B cell (primary cell): Measurements from ENCODE around the gene POLR2J2. TPM values are rescaled to one million over a fixed set of nuclear protein-coding genes. Genes with fewer than 3 reads are reported as not detected.
"Not testable (repeated sequence)": the region's sequence is repeated elsewhere in the genome, so short reads cannot be mapped to it uniquely, and the experiment has no call there.

Source experiments
- ATAC-seq: fragments of 200-7000 bp; cut with Tn5 transposase; one replicate; pipeline ENCODE4 v1.10.0; 2021; ENCODE audit warnings: low read depth, mild to moderate bottlenecking, moderate number of reproducible peaks, moderate library complexity
- CTCF ChIA-PET: fragments of 350-600 bp; sonication (Branson Sonifier 250); formaldehyde crosslinking; loops from one replicate; lab custom pipeline; 2021; ENCODE audit warnings: antibody characterized with exemption, inconsistent platforms; lab: Charles Lee
- POLR2A ChIA-PET: fragments of 350-600 bp; sonication (Branson Sonifier 250); formaldehyde crosslinking; loops from one replicate; lab custom pipeline; 2021; ENCODE audit warnings: antibody characterized with exemption; lab: Charles Lee
- DNase-seq: peaks from one replicate; pipeline ENCODE4 v3.0.0; 2013
- H2AFZ ChIP-seq: 2 replicates; pipeline ENCODE4 v1.6.1; 2012; ENCODE audit warnings: mild to moderate bottlenecking, low read depth, low read length; ENCODE audit not compliant: insufficient read depth, poor library complexity, severe bottlenecking
- H3K27ac ChIP-seq, 2 donors: 1 replicate in 1 of 2; 2 replicates in 1 of 2; pipeline ENCODE4 v1.5.1; 2012 to 2013; ENCODE audit warnings: low read length in 2 of 2, mild to moderate bottlenecking in 2 of 2, moderate library complexity in 1 of 2
- H3K27me3 ChIP-seq, 4 experiments: fragments of 200-600 bp in 1 of 4; sonication (generic) in 1 of 4; replicated peaks in 1 of 4; 1 replicate in 2 of 4; 2 replicates in 2 of 4; pipeline versions ENCODE4 v1.6.1 to v1.7.0; 2013 to 2016; ENCODE audit warnings: low read length in 3 of 4, mild to moderate bottlenecking in 2 of 4, mixed read lengths in 1 of 4, moderate library complexity in 1 of 4; ENCODE audit not compliant: insufficient read depth in 4 of 4, control insufficient read depth in 3 of 4; ENCODE audit errors: control extremely low read depth in 1 of 4
- H3K36me3 ChIP-seq, 2 experiments: replicated peaks in 1 of 2; 1 replicate in 1 of 2; 2 replicates in 1 of 2; pipeline versions ENCODE4 v1.6.1 to v1.7.1; 2013; ENCODE audit warnings: low read length in 1 of 2; ENCODE audit not compliant: insufficient read depth in 2 of 2, control insufficient read depth in 1 of 2; ENCODE audit errors: control extremely low read depth in 1 of 2, extremely low read depth in 1 of 2
- H3K4me1 ChIP-seq, 2 donors: fragments of 200-600 bp in 1 of 2; sonication (generic) in 1 of 2; 1 replicate in 1 of 2; 2 replicates in 1 of 2; pipeline versions ENCODE4 v1.5.1 to v1.6.1; 2013 to 2017; ENCODE audit warnings: low read length in 2 of 2; ENCODE audit not compliant: control insufficient read depth in 2 of 2, insufficient read depth in 2 of 2
- H3K4me2 ChIP-seq: replicated peaks from 2 replicates; pipeline ENCODE3; 2012; ENCODE audit warnings: mild to moderate bottlenecking, low read depth, low read length; ENCODE audit not compliant: poor library complexity, severe bottlenecking
- H3K4me3 ChIP-seq, 5 experiments: fragments of 200-600 bp in 1 of 5; sonication (generic) in 1 of 5; 1 replicate in 3 of 5; 2 replicates in 2 of 5; pipeline versions ENCODE4 v1.5.1 to v1.7.0; 2011 to 2016; ENCODE audit warnings: low read length in 4 of 5, mild to moderate bottlenecking in 4 of 5, low read depth in 2 of 5, control low read depth in 1 of 5, moderate library complexity in 1 of 5; ENCODE audit not compliant: insufficient read depth in 1 of 5; ENCODE audit errors: control extremely low read depth in 1 of 5, extremely low read depth in 1 of 5
- H3K79me2 ChIP-seq: fragments of 200-600 bp; sonication (generic); one replicate; pipeline ENCODE4 v1.6.0; 2016; ENCODE audit warnings: low read length; ENCODE audit not compliant: control insufficient read depth, insufficient read depth
- H3K9ac ChIP-seq: fragments of 200-600 bp; sonication (generic); 2 replicates; pipeline ENCODE4 v1.6.1; 2017; ENCODE audit warnings: mild to moderate bottlenecking, low read length, moderate library complexity
- H3K9me3 ChIP-seq, 3 donors: one replicate each; pipeline versions ENCODE4 v1.6.1 to v1.7.1; 2013; ENCODE audit warnings: low read length in 2 of 3; ENCODE audit not compliant: control insufficient read depth in 2 of 3, insufficient read depth in 1 of 3; ENCODE audit errors: control extremely low read depth in 1 of 3
- H4K20me1 ChIP-seq: 2 replicates; pipeline ENCODE4 v1.6.0; 2012; ENCODE audit warnings: mild to moderate bottlenecking, low read length; ENCODE audit not compliant: insufficient read depth, control insufficient read depth, poor library complexity, severe bottlenecking
- H3K27ac Mint-ChIP-seq: one replicate; pipeline ENCODE4 v1.8.0; 2021; ENCODE audit warnings: mixed read lengths
- H3K27me3 Mint-ChIP-seq: one replicate; pipeline ENCODE4 v1.8.0; 2021; ENCODE audit warnings: mixed read lengths
- H3K4me1 Mint-ChIP-seq: one replicate; pipeline ENCODE4 v1.8.0; 2021; ENCODE audit warnings: mixed read lengths
- H3K4me3 Mint-ChIP-seq: one replicate; pipeline ENCODE4 v1.8.0; 2021; ENCODE audit warnings: mixed read lengths
- H3K9me3 Mint-ChIP-seq: one replicate; pipeline ENCODE4 v1.8.0; 2022; ENCODE audit warnings: mixed read lengths; ENCODE audit not compliant: insufficient read depth
- WGBS: methylation state at CpG from one replicate; pipeline ENCODE4 v1.1.5; 2013; ENCODE audit warnings: missing lambda C conversion rate; ENCODE audit not compliant: insufficient coverage; 5-methylcytosine and 5-hydroxymethylcytosine counted together
- intact Hi-C: fragments of 100-400 bp; cut with micrococcal nuclease; formaldehyde crosslinking; loops from one replicate; pipeline ENCODE4 v1.10.0; 2022
- polyA plus RNA-seq: library from polyadenylated mRNA; depleted of rRNA; stranded (reverse); fragments of >200 nt; gene quantifications from 2 replicates; pipeline ENCODE4 v1.2.3, GENCODE V29; 2012
- total RNA-seq, 2 donors: library from RNA; stranded (reverse); fragments of 120-200 nt in 1 of 2; gene quantifications; 1 replicate in 1 of 2; 2 replicates in 1 of 2; pipeline versions ENCODE4 v1.2.3 to v1.2.4, GENCODE V29; 2013 to 2022

The POLR2J2 gene
- total and polyA plus RNA-seq, 2 donors (not counting 1 experiment from before 2014, with no cell fraction given), result 9.6 to 53.0 TPM

DNA sequence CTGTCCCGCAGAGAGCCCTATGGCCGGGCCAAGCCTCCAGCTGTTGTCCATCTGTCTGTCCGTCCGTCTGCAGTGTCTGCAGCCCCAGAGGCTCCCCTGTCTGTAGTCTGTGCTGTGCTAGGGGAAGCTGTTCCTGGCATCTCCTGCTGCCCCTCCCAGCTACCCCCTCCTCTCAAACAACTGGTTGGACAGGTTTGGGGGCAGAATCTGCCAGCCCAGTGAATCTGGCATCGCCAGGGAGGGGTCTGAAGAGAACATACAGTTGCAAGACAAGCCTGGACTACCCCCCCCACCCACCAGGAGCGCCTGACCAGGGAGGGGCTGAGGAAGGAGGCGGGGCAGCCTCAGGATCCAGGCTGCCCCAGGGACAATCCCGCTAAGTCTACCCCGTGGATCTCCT lies 28.8 kb downstream of the POLR2J2 start, which contains the start of gene UPK3BL1:
Gene UPK3BL1 (minus strand): TSS at position 101 of the 400 bp plus-strand sequence. CDS start 50 bp downstream, at position 51.
- H2AFZ ChIP-seq, H3K4me2 ChIP-seq, H3K27me3 Mint-ChIP-seq, H3K9me3 ChIP-seq, DNase-seq, H3K27ac ChIP-seq, H3K4me1 ChIP-seq, POLR2A ChIA-PET, H3K9ac ChIP-seq, ATAC-seq, H4K20me1 ChIP-seq, H3K4me3 ChIP-seq, H3K27me3 ChIP-seq, H3K27ac Mint-ChIP-seq, H3K79me2 ChIP-seq, H3K4me3 Mint-ChIP-seq, intact Hi-C loops, CTCF ChIA-PET, H3K9me3 Mint-ChIP-seq, H3K36me3 ChIP-seq, H3K4me1 Mint-ChIP-seq: not testable (repeated sequence)
- WGBS, result no CpG with 5 or more reads among the region's 9 CpGs

DNA sequence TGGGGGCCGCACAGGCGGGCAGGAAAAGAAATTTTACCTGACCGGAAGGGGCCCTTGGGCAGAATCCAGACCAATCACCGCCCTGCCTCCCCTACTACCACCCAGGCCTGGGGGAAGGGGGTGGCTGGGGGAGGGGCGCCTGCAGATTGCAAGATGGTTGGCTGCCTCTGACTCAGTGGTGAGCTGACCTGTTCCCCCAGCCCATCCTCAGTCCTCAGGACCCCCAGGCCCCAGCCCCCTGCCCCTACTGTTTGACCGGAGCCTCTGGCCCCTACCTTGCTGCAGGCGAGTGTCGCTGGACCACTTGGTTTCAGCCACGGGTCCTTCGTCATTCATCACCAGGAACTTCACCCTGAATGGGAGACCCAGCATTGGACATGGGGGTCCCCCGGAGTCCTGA lies 32.6 kb downstream of the POLR2J2 start:
- H3K4me3 Mint-ChIP-seq, H3K27ac ChIP-seq, H3K4me2 ChIP-seq, H3K9ac ChIP-seq, H3K9me3 Mint-ChIP-seq, H3K36me3 ChIP-seq, H3K4me3 ChIP-seq, CTCF ChIA-PET, H4K20me1 ChIP-seq, intact Hi-C loops, H2AFZ ChIP-seq, H3K27me3 ChIP-seq, H3K4me1 Mint-ChIP-seq, POLR2A ChIA-PET, H3K9me3 ChIP-seq, H3K4me1 ChIP-seq, H3K27me3 Mint-ChIP-seq, H3K27ac Mint-ChIP-seq, H3K79me2 ChIP-seq: not testable (repeated sequence)
- no CpG with 5 or more reads among the region's 11 CpGs for WGBS
- DNase-seq (peak; percentile 1), ATAC-seq (peak; percentile 4)

DNA sequence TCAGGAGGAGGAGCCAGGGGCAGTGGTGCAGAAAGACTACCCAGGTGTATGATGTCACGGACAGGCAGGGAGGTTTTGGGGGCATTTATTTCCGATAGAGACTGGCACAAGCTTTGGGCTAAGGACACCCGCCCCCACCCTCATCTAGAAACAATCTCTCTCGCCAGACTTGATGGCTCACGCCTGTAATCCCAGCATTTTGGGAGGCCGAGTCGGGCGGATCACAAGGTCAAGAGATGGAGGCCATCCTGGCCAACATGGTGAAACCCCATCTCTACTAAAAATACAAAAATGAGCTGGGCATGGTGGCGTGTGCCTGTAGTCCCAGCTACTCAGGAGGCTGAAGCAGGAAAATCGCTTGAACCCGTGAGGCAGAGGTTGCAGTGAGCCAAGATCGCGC lies 34.5 kb downstream of the POLR2J2 start:
- intact Hi-C loops, H3K9me3 ChIP-seq, H3K36me3 ChIP-seq, H3K27me3 ChIP-seq, H3K9me3 Mint-ChIP-seq, CTCF ChIA-PET, DNase-seq, H3K4me2 ChIP-seq, H2AFZ ChIP-seq, H4K20me1 ChIP-seq, H3K27me3 Mint-ChIP-seq, H3K79me2 ChIP-seq, H3K27ac ChIP-seq, H3K4me3 Mint-ChIP-seq, POLR2A ChIA-PET, H3K4me1 Mint-ChIP-seq, H3K4me3 ChIP-seq, ATAC-seq, H3K4me1 ChIP-seq, H3K27ac Mint-ChIP-seq, H3K9ac ChIP-seq: not testable (repeated sequence)
- 77% methylated on average over 3 of the region's 13 CpGs for WGBS

DNA sequence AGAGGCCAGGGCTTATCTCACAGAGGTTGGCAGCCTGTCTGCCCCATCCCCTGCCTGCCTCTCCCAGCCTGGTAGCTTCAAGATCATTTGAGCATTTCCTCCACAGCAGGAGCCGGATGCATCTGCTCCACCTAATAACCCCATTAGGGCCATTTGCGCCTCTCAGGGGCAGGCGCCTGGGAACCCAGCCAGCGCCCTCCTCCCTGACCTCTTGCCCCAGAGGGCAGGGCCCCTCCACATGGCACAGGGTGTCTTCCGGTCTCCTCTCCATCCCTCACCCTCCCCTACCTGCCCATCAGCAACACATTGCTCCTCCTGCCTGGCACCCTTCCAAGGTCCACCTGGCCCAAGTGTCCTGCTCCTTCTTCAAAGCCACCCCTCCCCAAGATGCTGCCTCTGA lies 36.1 kb downstream of the POLR2J2 start:
- H3K27ac ChIP-seq, H3K9me3 Mint-ChIP-seq, intact Hi-C loops, ATAC-seq, H3K4me1 Mint-ChIP-seq, H3K27ac Mint-ChIP-seq, H3K4me3 ChIP-seq, H3K36me3 ChIP-seq, H3K4me1 ChIP-seq, H3K79me2 ChIP-seq, CTCF ChIA-PET, H3K4me3 Mint-ChIP-seq, H3K4me2 ChIP-seq, H3K9me3 ChIP-seq, H2AFZ ChIP-seq, DNase-seq, POLR2A ChIA-PET, H3K27me3 ChIP-seq, H3K9ac ChIP-seq, H3K27me3 Mint-ChIP-seq, H4K20me1 ChIP-seq: not testable (repeated sequence)
- no CpG with 5 or more reads among the region's 5 CpGs for WGBS
